HG03025 (cell line): ENCODE results near the gene CTDSPL.

ENCODE experiments used
- ATAC-seq: cut with Tn5 transposase; IDR thresholded peaks from one replicate; pipeline ENCODE4 v1.9.1; 2021; ENCODE audit warnings: mild to moderate bottlenecking, moderate library complexity; ENCODE audit not compliant: unreplicated experiment, low FRiP score

The CTDSPL gene

GRCh38 chr3:37995652-37996641, 134.3 kb downstream of the CTDSPL start:
- ATAC-seq, result no peak

GRCh38 chr3:37996785-37997301, 135.2 kb downstream of the CTDSPL start:
- ATAC-seq, result peak; percentile 39

GRCh38 chr3:37997342-37997741, 135.7 kb downstream of the CTDSPL start:
- no peak for ATAC-seq

GRCh38 chr3:37997791-37998370, 136.2 kb downstream of the CTDSPL start:
- ATAC-seq, result no peak

- ATAC-seq, result no peak
These were observed 138.2 kb downstream of the CTDSPL start for GRCh38 chr3:37999836-38000235.

- ATAC-seq, result no peak
These were observed 138.7 kb downstream of the CTDSPL start for GRCh38 chr3:38000242-38000916.

- no peak for ATAC-seq
These were observed 139.3 kb downstream of the CTDSPL start for GRCh38 chr3:38000965-38001455.

- ATAC-seq, result no peak
These were observed 139.9 kb downstream of the CTDSPL start for GRCh38 chr3:38001456-38002081.

- ATAC-seq, result no peak
These were observed 140.7 kb downstream of the CTDSPL start for GRCh38 chr3:38002291-38002876.

GRCh38 chr3:38002940-38003339, 141.3 kb downstream of the CTDSPL start:
- no peak for ATAC-seq

- no peak for ATAC-seq
These were observed 141.7 kb downstream of the CTDSPL start for GRCh38 chr3:38003371-38003816.

GRCh38 chr3:38003817-38004414, 142.2 kb downstream of the CTDSPL start:
- ATAC-seq, result no peak

- ATAC-seq, result no peak
These were observed 142.9 kb downstream of the CTDSPL start for GRCh38 chr3:38004415-38005075.

GRCh38 chr3:38005076-38006020, 143.7 kb downstream of the CTDSPL start:
- ATAC-seq, result no peak

GRCh38 chr3:38006031-38006430, 144.4 kb downstream of the CTDSPL start:
- no peak for ATAC-seq

- ATAC-seq, result no peak
These were observed 144.8 kb downstream of the CTDSPL start for GRCh38 chr3:38006445-38006995.

GRCh38 chr3:38007754-38008090, 146.0 kb downstream of the CTDSPL start:
- ATAC-seq, result no peak
